Loucy (cell line): ENCODE results near the gene EPHB1.

ENCODE experiments used
- EZH2phosphoT487 ChIP-seq: fragments of 200-600 bp; IDR thresholded peaks from 2 replicates; pipeline ENCODE4 v1.6.1; 2018; ENCODE audit warnings: antibody characterized with exemption, mild to moderate bottlenecking, moderate library complexity, borderline replicate concordance
- TF ChIP-seq, protein P1 (sequence below): fragments of 200-600 bp; sonication (generic); conservative IDR thresholded peaks from 2 replicates; pipeline ENCODE4 v1.5.1; 2014; ENCODE audit warnings: mild to moderate bottlenecking, antibody characterized with exemption, low read length

DNA sequence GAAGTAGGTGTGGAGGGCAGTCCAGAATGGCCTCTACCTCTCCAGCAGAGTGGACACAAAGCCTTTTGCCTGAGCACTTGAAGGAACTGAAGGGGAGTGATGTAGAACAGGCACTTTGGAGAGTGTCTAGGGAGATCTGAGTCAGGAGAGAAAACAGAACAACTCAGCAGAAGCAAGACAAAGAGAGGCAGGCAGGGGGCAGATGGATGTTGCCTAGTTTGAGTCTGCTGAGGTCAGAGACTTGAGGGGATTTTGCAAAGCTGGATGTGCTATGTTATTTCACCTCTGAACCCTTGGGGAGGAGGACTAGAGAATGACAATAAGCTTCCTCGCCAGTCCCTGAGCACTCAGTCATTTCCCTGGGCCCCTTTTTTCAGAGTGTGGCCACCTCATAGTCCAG is 366.4 kb downstream of the EPHB1 start:
- TF ChIP-seq, protein P1, sequence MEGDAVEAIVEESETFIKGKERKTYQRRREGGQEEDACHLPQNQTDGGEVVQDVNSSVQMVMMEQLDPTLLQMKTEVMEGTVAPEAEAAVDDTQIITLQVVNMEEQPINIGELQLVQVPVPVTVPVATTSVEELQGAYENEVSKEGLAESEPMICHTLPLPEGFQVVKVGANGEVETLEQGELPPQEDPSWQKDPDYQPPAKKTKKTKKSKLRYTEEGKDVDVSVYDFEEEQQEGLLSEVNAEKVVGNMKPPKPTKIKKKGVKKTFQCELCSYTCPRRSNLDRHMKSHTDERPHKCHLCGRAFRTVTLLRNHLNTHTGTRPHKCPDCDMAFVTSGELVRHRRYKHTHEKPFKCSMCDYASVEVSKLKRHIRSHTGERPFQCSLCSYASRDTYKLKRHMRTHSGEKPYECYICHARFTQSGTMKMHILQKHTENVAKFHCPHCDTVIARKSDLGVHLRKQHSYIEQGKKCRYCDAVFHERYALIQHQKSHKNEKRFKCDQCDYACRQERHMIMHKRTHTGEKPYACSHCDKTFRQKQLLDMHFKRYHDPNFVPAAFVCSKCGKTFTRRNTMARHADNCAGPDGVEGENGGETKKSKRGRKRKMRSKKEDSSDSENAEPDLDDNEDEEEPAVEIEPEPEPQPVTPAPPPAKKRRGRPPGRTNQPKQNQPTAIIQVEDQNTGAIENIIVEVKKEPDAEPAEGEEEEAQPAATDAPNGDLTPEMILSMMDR: no peak
- no peak for TF ChIP-seq EZH2phosphoT487
